ENCODE results near the gene WNT5B.
"Not testable (repeated sequence)": the region's sequence is repeated elsewhere in the genome, so short reads cannot be mapped to it uniquely, and the experiment has no call there.

DNA sequence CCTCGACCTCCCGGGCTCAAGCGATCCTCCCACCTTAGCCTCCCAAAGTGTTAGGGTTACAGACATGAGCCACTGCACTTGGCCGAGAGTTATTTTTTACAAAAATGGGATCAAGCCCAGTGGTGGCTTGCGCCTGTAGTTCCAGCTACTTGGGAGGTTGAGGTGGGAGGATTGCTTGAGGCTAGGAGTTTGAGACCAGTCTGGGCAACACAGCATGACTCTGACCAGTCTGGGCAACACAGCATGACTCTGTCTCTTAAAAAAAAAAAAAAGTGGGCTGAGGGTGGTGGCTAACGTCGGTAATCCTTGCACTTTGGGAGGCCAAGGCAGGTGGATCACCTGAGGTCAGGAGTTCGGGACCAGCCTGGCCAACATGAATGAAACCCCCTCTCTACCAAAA, 66.1 kb downstream of the WNT5B start:
- TF ChIP-seq, protein P1, sequence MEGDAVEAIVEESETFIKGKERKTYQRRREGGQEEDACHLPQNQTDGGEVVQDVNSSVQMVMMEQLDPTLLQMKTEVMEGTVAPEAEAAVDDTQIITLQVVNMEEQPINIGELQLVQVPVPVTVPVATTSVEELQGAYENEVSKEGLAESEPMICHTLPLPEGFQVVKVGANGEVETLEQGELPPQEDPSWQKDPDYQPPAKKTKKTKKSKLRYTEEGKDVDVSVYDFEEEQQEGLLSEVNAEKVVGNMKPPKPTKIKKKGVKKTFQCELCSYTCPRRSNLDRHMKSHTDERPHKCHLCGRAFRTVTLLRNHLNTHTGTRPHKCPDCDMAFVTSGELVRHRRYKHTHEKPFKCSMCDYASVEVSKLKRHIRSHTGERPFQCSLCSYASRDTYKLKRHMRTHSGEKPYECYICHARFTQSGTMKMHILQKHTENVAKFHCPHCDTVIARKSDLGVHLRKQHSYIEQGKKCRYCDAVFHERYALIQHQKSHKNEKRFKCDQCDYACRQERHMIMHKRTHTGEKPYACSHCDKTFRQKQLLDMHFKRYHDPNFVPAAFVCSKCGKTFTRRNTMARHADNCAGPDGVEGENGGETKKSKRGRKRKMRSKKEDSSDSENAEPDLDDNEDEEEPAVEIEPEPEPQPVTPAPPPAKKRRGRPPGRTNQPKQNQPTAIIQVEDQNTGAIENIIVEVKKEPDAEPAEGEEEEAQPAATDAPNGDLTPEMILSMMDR (IDR thresholded peaks at IDR 0.05; ENCODE audit: control extremely low read depth in 1 of 3, insufficient read depth in 1 of 3, low read depth in 1 of 3, low read length in 3 of 3), result not testable (repeated sequence)
- not testable (repeated sequence) for TF ChIP-seq JUN (IDR thresholded peaks at IDR 0.05; ENCODE audit: low read depth, low read length); JUND (IDR thresholded peaks at IDR 0.05; ENCODE audit: low read length); POLR2AphosphoS5 (IDR thresholded peaks at IDR 0.05; ENCODE audit: low read depth, low read length); CHD2 (IDR thresholded peaks at IDR 0.05; ENCODE audit: low read length); POLR2A (IDR thresholded peaks at IDR 0.05; ENCODE audit: control extremely low read depth in 1 of 2, low read depth in 2 of 2, low read length in 2 of 2); MAFK (IDR thresholded peaks at IDR 0.05; ENCODE audit: low read depth, low read length); KDM5A (IDR thresholded peaks at IDR 0.05; ENCODE audit: low read length); GABPA (IDR thresholded peaks at IDR 0.05; ENCODE audit: borderline replicate concordance, insufficient read depth, low read length)
- TF ChIP-seq, protein P2, sequence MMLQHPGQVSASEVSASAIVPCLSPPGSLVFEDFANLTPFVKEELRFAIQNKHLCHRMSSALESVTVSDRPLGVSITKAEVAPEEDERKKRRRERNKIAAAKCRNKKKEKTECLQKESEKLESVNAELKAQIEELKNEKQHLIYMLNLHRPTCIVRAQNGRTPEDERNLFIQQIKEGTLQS (IDR thresholded peaks at IDR 0.05; ENCODE audit: insufficient read depth, low read depth, low read length), result not testable (repeated sequence)
- TF ChIP-seq, protein P3, sequence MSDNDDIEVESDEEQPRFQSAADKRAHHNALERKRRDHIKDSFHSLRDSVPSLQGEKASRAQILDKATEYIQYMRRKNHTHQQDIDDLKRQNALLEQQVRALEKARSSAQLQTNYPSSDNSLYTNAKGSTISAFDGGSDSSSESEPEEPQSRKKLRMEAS (IDR thresholded peaks at IDR 0.05), result not testable (repeated sequence)

All from H1 (cell line).